ENCODE measurements around the gene SUCLG2.

The SUCLG2 gene

GRCh38 chr3:67641451-67641850 is 13.0 kb downstream of the SUCLG2 start:
- ChIA-PET CTCF (no interaction called here), POLR2A (no interaction called here)
- no peak for TF ChIP-seq CTCF (IDR thresholded peaks at IDR 0.05; ENCODE audit: control extremely low read depth, extremely low read depth, low read depth, missing control alignments)
- DNase-seq (ENCODE audit: extremely low spot score) = no peak

GRCh38 chr3:67640023-67640660 is 14.3 kb downstream of the SUCLG2 start:
- DNase-seq (ENCODE audit: extremely low spot score) = no peak
- no peak for TF ChIP-seq CTCF (IDR thresholded peaks at IDR 0.05; ENCODE audit: control extremely low read depth, extremely low read depth, low read depth, missing control alignments)
- CTCF ChIA-PET = interaction anchor here (0.9 to 1.2 kb wide), 2 partner anchors 10 to 15 kb away, joined by 3 to 6 read pairs; no protein-coding TSS in a partner anchor
- POLR2A ChIA-PET = no interaction called here

GRCh38 chr3:67637255-67637900 is 17.0 kb downstream of the SUCLG2 start:
- ChIA-PET CTCF (interaction anchor here (1.2 to 1.4 kb wide), 2 partner anchors 12 to 13 kb away, joined by 3 to 4 read pairs; no protein-coding TSS in a partner anchor), POLR2A (no interaction called here)
- TF ChIP-seq CTCF (IDR thresholded peaks at IDR 0.05; ENCODE audit: control extremely low read depth, extremely low read depth, low read depth, missing control alignments) = no peak
- no peak for DNase-seq (ENCODE audit: extremely low spot score)

- CTCF ChIA-PET = interaction anchor here (2.8 kb wide), 1 partner anchor 24 kb away, joined by 11 read pairs; no protein-coding TSS in a partner anchor
- TF ChIP-seq CTCF (IDR thresholded peaks at IDR 0.05; ENCODE audit: control extremely low read depth, extremely low read depth, low read depth, missing control alignments) = no peak
- POLR2A ChIA-PET = no interaction called here
- DNase-seq (ENCODE audit: extremely low spot score) = no peak
Measured at GRCh38 chr3:67635806-67636205, 18.6 kb downstream of the SUCLG2 start.

- ChIA-PET POLR2A (no interaction called here), CTCF (interaction anchor here (1.0 to 2.8 kb wide), 2 partner anchors 10 to 24 kb away, joined by 3 to 11 read pairs; no protein-coding TSS in a partner anchor)
- no peak for TF ChIP-seq CTCF (IDR thresholded peaks at IDR 0.05; ENCODE audit: control extremely low read depth, extremely low read depth, low read depth, missing control alignments)
- DNase-seq (ENCODE audit: extremely low spot score) = no peak
Measured at GRCh38 chr3:67635257-67635656, 19.2 kb downstream of the SUCLG2 start.

GRCh38 chr3:67630666-67631362 is 23.6 kb downstream of the SUCLG2 start:
- CTCF ChIA-PET = interaction anchor here (1.2 kb wide), 1 partner anchor 8 kb away, joined by 3 read pairs; no protein-coding TSS in a partner anchor
- no peak for TF ChIP-seq CTCF (IDR thresholded peaks at IDR 0.05; ENCODE audit: control extremely low read depth, extremely low read depth, low read depth, missing control alignments)
- DNase-seq (ENCODE audit: extremely low spot score) = no peak
- POLR2A ChIA-PET = no interaction called here
